Liver (tissue), 9 donors: Measurements from ENCODE around the gene KLF2. TPM values are rescaled to one million over a fixed set of nuclear protein-coding genes. Genes with fewer than 3 reads are reported as not detected.

Experiments used
- DNase-seq: peaks from one replicate; pipeline ENCODE4 v3.0.0-alpha.2; 2017; ENCODE audit warnings: low spot score
- H3K27ac ChIP-seq, 2 donors: one replicate each; pipeline ENCODE4 v1.7.0; 2013; ENCODE audit warnings: inconsistent platforms in 2 of 2, low read length in 2 of 2, control low read depth in 1 of 2, low read depth in 1 of 2, mild to moderate bottlenecking in 1 of 2
- H3K27me3 ChIP-seq, 4 donors: one replicate each; pipeline versions ENCODE4 v1.6.1 to v1.7.0; 2013; ENCODE audit warnings: low read length in 3 of 4, inconsistent platforms in 1 of 4, mild to moderate bottlenecking in 1 of 4, moderate library complexity in 1 of 4; ENCODE audit not compliant: control insufficient read depth in 4 of 4, insufficient read depth in 4 of 4
- H3K36me3 ChIP-seq, 4 donors: one replicate each; pipeline versions ENCODE4 v1.6.1 to v1.7.0; 2013; ENCODE audit warnings: low read length in 3 of 4, mild to moderate bottlenecking in 3 of 4, low read depth in 1 of 4, moderate library complexity in 1 of 4; ENCODE audit not compliant: control insufficient read depth in 4 of 4, insufficient read depth in 3 of 4
- H3K4me1 ChIP-seq, 4 donors: one replicate each; pipeline versions ENCODE4 v1.6.1 to v1.7.0; 2013; ENCODE audit warnings: low read length in 3 of 4, mild to moderate bottlenecking in 3 of 4, moderate library complexity in 1 of 4; ENCODE audit not compliant: control insufficient read depth in 4 of 4, insufficient read depth in 4 of 4
- H3K4me3 ChIP-seq, 3 donors: one replicate each; pipeline versions ENCODE4 v1.6.1 to v1.7.0; 2013; ENCODE audit warnings: low read length in 3 of 3, control low read depth in 1 of 3, low read depth in 1 of 3, mild to moderate bottlenecking in 1 of 3
- H3K9ac ChIP-seq, 2 donors: one replicate each; pipeline ENCODE4 v1.7.0; 2013; ENCODE audit warnings: low read length in 2 of 2, mild to moderate bottlenecking in 2 of 2, moderate library complexity in 2 of 2, control low read depth in 1 of 2, low read depth in 1 of 2
- H3K9me3 ChIP-seq, 4 donors: one replicate each; pipeline versions ENCODE4 v1.6.1 to v1.7.0; 2013; ENCODE audit warnings: low read length in 3 of 4; ENCODE audit not compliant: control insufficient read depth in 4 of 4
- ATF3 ChIP-seq: IDR thresholded peaks from 2 replicates; pipeline ENCODE4 v1.6.1; 2016; ENCODE audit warnings: antibody characterized with exemption
- CTCF ChIP-seq: fragments of 150-350 bp; IDR thresholded peaks from 2 replicates; pipeline ENCODE4 v1.5.1; 2017; ENCODE audit warnings: improper control_type of control experiment, low read depth, low read length; ENCODE audit not compliant: missing input control
- EGR1 ChIP-seq, 2 donors: IDR thresholded peaks; 2 replicates each; pipeline ENCODE4 v1.6.1; 2016 to 2018; ENCODE audit warnings: antibody characterized with exemption in 2 of 2, low read depth in 2 of 2
- FOXA1 ChIP-seq: IDR thresholded peaks from 2 replicates; pipeline ENCODE4 v1.6.1; 2016; ENCODE audit warnings: antibody characterized with exemption
- FOXA2 ChIP-seq: IDR thresholded peaks from 2 replicates; pipeline ENCODE4 v1.6.1; 2016; ENCODE audit warnings: antibody characterized with exemption
- HNF4G ChIP-seq: IDR thresholded peaks from 2 replicates; pipeline ENCODE4 v1.6.1; 2016; ENCODE audit warnings: antibody characterized with exemption
- NR2F2 ChIP-seq: IDR thresholded peaks from 2 replicates; pipeline ENCODE4 v1.6.1; 2016; ENCODE audit warnings: antibody characterized with exemption
- RXRA ChIP-seq, 2 donors: IDR thresholded peaks; 2 replicates each; pipeline ENCODE4 v1.6.1; 2017 to 2018; ENCODE audit warnings: antibody characterized with exemption in 2 of 2, mild to moderate bottlenecking in 1 of 2
- SP1 ChIP-seq: IDR thresholded peaks from 2 replicates; pipeline ENCODE4 v1.6.1; 2018; ENCODE audit warnings: antibody characterized with exemption, mild to moderate bottlenecking
- YY1 ChIP-seq: IDR thresholded peaks from 2 replicates; pipeline ENCODE4 v1.6.1; 2016; ENCODE audit warnings: antibody characterized with exemption, mild to moderate bottlenecking
- WGBS: extraction: QIAGEN DNeasy Blood & Tissue Kit; methylation state at CpG from one replicate; pipeline ENCODE4 v1.1.7; 2013; 5-methylcytosine and 5-hydroxymethylcytosine counted together
- polyA plus RNA-seq, 2 donors: library from polyadenylated mRNA; stranded (reverse) in 1 of 2; unstranded in 1 of 2; fragments of 200-250 nt in 1 of 2; fragments of >200 nt in 1 of 2; fragmentation: Nextera tagmentation in 1 of 2; extraction: Ambion mirVana in 1 of 2; gene quantifications; one replicate each; pipeline versions ENCODE4 v1.2.1 to v1.2.3, GENCODE V29; 2013 to 2015
- total RNA-seq, 2 donors: library from RNA; depleted of rRNA; stranded (reverse); fragments of >200 nt; gene quantifications; one replicate each; pipeline ENCODE4 v1.2.3, GENCODE V29; 2014
- donor health status: healthy.
- donor health status: healthy.
- donor health status: healthy.
- donor health status: healthy.
- donor health status: healthy.

KLF2 gene
- total and polyA plus RNA-seq, 4 donors = 3.9 to 11.2 (median 4.2) TPM

GRCh38 chr19:16296713-16297112 is 27.9 kb upstream of the KLF2 start:
- TF ChIP-seq CTCF = no peak
- TF ChIP-seq NR2F2 = no peak
- no peak for TF ChIP-seq ATF3
- no peak for TF ChIP-seq YY1
- TF ChIP-seq SP1 = no peak
- TF ChIP-seq EGR1 (IDR thresholded peaks at IDR 0.05; ENCODE audit: low read depth in 2 of 2) = no peak
- TF ChIP-seq RXRA (IDR thresholded peaks at IDR 0.05) = no peak
- TF ChIP-seq FOXA1 = no peak
- Histone ChIP-seq H3K4me1 (peaks cover 0 to 11% (median 8%) of the 10 kb centered on the region in 4 donors), H3K4me3 (no peak overlapping the region), H3K9ac (no peak overlapping the region), H3K9me3 (no peaks in the 10 kb centered on the region), H3K27me3 (no peaks in the 10 kb centered on the region), H3K36me3 (no peaks in the 10 kb centered on the region), H3K27ac (no peak overlapping the region)
- WGBS = 74% methylated on average over 7 of the region's 7 CpGs
- DNase-seq = no peak

- no peaks in the 10 kb centered on the region for H3K27me3 ChIP-seq
- no peaks in the 10 kb centered on the region for H3K9me3 ChIP-seq
- peaks cover 0 to 11% (median 8%) of the 10 kb centered on the region in 4 donors for H3K4me1 ChIP-seq
- no peak for DNase-seq
- H3K4me3 ChIP-seq = no peak overlapping the region
- no peak overlapping the region for H3K27ac ChIP-seq
- no peaks in the 10 kb centered on the region for H3K36me3 ChIP-seq
- TF ChIP-seq HNF4G (no peak), EGR1 (IDR thresholded peaks at IDR 0.05; ENCODE audit: low read depth in 2 of 2) (no peak), FOXA2 (no peak)
- WGBS = 87% methylated on average over 9 of the region's 9 CpGs
- no peak overlapping the region for H3K9ac ChIP-seq
These were observed 26.9 kb upstream of the KLF2 start for GRCh38 chr19:16297575-16298178.

GRCh38 chr19:16298334-16298733 is 26.3 kb upstream of the KLF2 start:
- Histone ChIP-seq H3K27ac (no peak overlapping the region), H3K4me3 (no peak overlapping the region), H3K9ac (no peak overlapping the region), H3K27me3 (no peaks in the 10 kb centered on the region), H3K36me3 (no peaks in the 10 kb centered on the region), H3K9me3 (no peaks in the 10 kb centered on the region), H3K4me1 (peaks cover 0 to 10% (median 8%) of the 10 kb centered on the region in 4 donors)
- DNase-seq = no peak
- 80% methylated on average over 3 of the region's 3 CpGs for WGBS
- TF ChIP-seq CTCF = no peak
- no peak for TF ChIP-seq ATF3
- TF ChIP-seq RXRA (IDR thresholded peaks at IDR 0.05) = no peak
